Lower leg skin (tissue), 3 donors: ENCODE measurements around the gene ATF6.

ENCODE experiments used
- POLR2A ChIP-seq, 2 donors: fragments of 450-650 bp; IDR thresholded peaks; one replicate each; pipeline ENCODE4 v1.6.1; 2016 to 2017; ENCODE audit warnings: antibody characterized with exemption in 2 of 2, mild to moderate bottlenecking in 1 of 2, moderate library complexity in 1 of 2
- TF ChIP-seq, protein P1 (sequence below), 3 donors: fragments of 450-650 bp; IDR thresholded peaks; one replicate each; pipeline ENCODE4 v1.5.1; 2016; ENCODE audit warnings: antibody characterized with exemption in 3 of 3, mild to moderate bottlenecking in 3 of 3, moderate library complexity in 2 of 3

DNA sequence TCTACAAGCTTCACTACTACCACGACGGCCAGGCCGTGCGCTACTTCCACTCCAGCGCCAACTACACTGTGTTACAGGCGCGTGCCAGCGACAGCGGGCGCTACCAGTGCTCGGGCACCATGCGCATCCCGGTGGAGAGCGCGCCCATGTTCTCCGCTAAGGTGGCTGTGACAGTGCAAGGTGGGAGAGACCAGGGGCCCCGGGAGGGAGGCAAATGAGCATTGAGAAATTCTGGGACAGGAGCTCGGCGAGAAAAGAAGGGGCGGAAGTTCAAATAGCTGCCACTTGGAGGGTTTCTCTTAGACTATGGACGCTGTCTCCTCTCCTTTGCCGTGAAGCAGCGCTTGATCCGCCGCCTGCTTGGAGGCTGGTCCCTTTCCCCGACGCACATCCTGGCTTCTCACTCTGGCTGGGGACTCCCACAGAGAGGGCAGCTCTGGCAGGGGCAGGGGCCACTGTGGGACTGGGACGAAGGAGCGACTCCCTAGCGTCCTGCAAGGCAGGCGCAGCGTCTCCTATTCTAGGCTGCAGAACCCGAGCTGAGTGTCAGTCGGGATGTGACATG, 40.1 kb upstream of the ATF6 start:
- TF ChIP-seq, protein P1, sequence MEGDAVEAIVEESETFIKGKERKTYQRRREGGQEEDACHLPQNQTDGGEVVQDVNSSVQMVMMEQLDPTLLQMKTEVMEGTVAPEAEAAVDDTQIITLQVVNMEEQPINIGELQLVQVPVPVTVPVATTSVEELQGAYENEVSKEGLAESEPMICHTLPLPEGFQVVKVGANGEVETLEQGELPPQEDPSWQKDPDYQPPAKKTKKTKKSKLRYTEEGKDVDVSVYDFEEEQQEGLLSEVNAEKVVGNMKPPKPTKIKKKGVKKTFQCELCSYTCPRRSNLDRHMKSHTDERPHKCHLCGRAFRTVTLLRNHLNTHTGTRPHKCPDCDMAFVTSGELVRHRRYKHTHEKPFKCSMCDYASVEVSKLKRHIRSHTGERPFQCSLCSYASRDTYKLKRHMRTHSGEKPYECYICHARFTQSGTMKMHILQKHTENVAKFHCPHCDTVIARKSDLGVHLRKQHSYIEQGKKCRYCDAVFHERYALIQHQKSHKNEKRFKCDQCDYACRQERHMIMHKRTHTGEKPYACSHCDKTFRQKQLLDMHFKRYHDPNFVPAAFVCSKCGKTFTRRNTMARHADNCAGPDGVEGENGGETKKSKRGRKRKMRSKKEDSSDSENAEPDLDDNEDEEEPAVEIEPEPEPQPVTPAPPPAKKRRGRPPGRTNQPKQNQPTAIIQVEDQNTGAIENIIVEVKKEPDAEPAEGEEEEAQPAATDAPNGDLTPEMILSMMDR (IDR thresholded peaks at IDR 0.05): no peak
- no peak for TF ChIP-seq POLR2A (IDR thresholded peaks at IDR 0.05)
